ENCODE data around the gene TTBK1.

Gene TTBK1

GRCh38 chr6:43274916-43275597 is 31.8 kb downstream of the TTBK1 start:
- H3K27ac ChIP-seq, result no peak overlapping the region
- TF ChIP-seq, protein P1, sequence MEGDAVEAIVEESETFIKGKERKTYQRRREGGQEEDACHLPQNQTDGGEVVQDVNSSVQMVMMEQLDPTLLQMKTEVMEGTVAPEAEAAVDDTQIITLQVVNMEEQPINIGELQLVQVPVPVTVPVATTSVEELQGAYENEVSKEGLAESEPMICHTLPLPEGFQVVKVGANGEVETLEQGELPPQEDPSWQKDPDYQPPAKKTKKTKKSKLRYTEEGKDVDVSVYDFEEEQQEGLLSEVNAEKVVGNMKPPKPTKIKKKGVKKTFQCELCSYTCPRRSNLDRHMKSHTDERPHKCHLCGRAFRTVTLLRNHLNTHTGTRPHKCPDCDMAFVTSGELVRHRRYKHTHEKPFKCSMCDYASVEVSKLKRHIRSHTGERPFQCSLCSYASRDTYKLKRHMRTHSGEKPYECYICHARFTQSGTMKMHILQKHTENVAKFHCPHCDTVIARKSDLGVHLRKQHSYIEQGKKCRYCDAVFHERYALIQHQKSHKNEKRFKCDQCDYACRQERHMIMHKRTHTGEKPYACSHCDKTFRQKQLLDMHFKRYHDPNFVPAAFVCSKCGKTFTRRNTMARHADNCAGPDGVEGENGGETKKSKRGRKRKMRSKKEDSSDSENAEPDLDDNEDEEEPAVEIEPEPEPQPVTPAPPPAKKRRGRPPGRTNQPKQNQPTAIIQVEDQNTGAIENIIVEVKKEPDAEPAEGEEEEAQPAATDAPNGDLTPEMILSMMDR (conservative IDR thresholded peaks at IDR 0.05), result no peak

DNA sequence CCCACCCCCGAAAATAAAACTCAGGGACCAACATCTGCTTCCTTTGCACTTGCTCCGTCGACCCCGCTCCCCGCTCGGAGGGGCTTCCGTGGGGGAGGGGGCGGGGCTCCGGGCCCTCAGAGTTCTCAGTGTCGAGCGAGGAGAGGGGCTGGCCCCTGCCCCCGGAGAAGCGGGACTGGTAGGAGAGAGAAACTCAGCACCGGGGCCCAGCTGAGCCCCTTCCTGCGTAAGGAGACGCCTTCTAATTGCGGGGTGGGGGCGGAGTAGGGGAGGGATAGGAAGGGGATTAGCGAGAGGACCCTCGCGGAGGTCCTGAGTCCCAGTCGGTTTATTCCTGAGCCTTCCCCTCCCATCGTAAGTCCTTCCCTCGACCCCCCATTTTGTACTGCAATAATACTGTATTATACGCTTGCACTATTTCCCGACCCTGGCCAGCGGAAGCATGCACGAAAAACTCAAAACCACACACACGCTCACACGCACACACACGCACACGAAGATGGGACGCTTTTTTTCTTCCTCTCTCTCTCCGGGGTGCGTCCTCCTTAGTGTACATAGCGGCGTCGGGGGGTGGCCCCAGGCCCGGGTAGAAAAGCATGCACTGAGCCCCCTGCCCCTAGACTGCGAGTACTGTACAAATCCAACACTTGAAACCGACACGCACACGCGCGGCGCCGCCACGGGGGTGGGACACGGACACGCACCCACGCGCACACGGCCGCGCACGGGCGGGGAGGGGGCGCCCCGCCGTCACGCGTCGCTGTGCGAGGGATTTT is 32.7 kb downstream of the TTBK1 start:
- no peak overlapping the region for H3K27ac ChIP-seq
- TF ChIP-seq, protein P1 (conservative IDR thresholded peaks at IDR 0.05), result no peak

- TF ChIP-seq, protein P1 (conservative IDR thresholded peaks at IDR 0.05), result no peak
- H3K27ac ChIP-seq, result no peak overlapping the region
Measured at GRCh38 chr6:43276577-43277305, 33.5 kb downstream of the TTBK1 start.

- H3K27ac ChIP-seq, result no peak overlapping the region
- TF ChIP-seq, protein P1 (conservative IDR thresholded peaks at IDR 0.05), result no peak
Measured at GRCh38 chr6:43277306-43277642, 34.0 kb downstream of the TTBK1 start.

DNA sequence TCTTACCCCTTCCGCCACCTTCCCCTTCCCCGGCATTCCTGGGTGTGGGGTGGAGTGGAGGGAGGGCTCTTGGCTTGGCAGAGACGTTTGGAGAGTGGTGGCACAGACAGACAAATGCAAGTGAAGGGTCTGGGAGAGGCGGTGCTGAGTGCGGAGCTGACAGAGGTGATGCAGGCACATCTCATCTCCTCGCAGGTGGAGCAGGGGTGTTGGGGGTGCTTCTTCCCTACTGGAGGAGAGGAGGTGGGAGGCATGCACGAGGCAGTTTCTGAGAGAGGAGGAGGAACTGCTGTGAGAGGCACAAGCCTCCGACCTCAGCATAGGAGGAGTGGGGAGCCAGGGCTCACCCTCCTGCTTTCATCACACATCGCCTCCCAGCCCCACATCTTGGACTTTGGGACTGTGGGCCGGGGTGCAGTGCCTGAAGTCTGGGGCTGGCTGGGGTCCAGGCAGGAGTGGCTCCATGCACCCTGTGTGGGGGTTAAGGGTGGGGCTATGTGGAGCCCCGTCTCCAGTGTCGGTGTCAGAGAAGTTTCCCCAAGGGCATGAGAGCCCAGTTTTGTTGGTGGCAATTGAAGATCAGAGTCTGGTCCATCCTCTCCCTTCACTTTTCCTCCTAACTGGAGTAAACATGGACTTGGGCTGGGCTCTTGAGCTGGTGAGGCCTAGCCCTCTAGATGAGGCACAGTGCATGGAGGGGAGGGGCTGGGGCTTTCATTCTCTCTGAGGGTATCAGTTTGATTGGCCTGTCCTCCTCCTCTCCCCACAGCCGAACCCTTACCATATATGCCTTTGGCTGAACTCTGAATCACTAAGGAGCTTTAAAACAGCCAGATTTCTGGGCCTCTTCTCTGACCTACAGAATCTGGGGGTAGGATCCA is 34.6 kb downstream of the TTBK1 start:
- no peak overlapping the region for H3K27ac ChIP-seq

DNA sequence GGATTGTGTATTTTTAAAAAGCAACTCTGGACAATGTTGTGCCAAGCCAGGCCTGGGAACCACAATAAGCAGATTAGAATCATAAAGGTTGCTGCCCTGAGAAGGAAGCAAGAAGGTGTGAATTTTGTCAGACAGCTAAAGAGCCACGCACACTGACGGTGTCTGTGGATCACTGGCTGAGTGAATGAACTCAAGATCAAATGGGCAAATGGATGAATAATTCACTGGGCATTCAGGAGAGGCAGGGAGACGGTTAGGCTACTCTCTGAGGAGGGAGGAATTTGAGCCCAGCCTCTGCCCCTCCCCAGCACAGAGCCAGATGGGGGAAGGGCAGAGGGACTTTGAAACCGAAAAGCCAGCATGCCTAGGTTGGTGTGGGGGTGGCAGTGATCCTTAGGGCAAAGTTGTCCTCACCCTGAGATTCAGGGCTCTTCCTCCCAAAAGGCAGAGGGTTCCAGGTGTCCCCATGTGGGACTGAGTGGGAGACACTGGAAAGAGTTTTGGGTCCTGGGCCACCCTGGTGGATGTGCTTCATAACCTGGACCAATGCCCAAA is 35.3 kb downstream of the TTBK1 start:
- H3K27ac ChIP-seq, result no peak overlapping the region
- TF ChIP-seq, protein P1 (conservative IDR thresholded peaks at IDR 0.05), result no peak

More for the DNA sequence above, 34.6 kb downstream of the TTBK1 start:
- TF ChIP-seq, protein P1 (conservative IDR thresholded peaks at IDR 0.05), result no peak
